H1 (cell line): ENCODE results near the gene GIMAP2. TPM values are rescaled to one million over a fixed set of nuclear protein-coding genes. Genes with fewer than 3 reads are reported as not detected.

ENCODE experiments used
- CTCF ChIA-PET: fragments of 300-600 bp; sonication (Branson Sonifier 250); formaldehyde crosslinking; loops from one replicate; lab custom pipeline; 2021; ENCODE audit not compliant: partially characterized antibody; lab: Charles Lee
- POLR2A ChIA-PET: fragments of 300-600 bp; sonication (Branson Sonifier 250); formaldehyde crosslinking; loops from one replicate; lab custom pipeline; 2021; ENCODE audit warnings: inconsistent platforms; ENCODE audit not compliant: partially characterized antibody; lab: Charles Lee
- DNase-seq, 2 experiments: peaks; one replicate each; pipeline versions ENCODE4 v3.0.0 to v3.0.0-alpha.2; 2010 to 2022; ENCODE audit warnings: low spot score in 2 of 2, low read depth in 1 of 2, mixed read lengths in 1 of 2
- FAIRE-seq: peaks from 2 replicates; lab custom pipeline; 2011; peaks lifted over from hg19 to GRCh38; lab: Jason Lieb, UNC
- H2AFZ ChIP-seq: 2 replicates; pipeline ENCODE4 v1.8.1; 2012; ENCODE audit warnings: low read length, inconsistent platforms
- H2AK5ac ChIP-seq: 2 replicates; pipeline ENCODE4 v1.6.1; 2013; ENCODE audit warnings: low read depth, low read length
- H2BK120ac ChIP-seq: replicated peaks from 2 replicates; pipeline ENCODE3; 2013; ENCODE audit warnings: low read depth, low read length, inconsistent platforms
- H2BK12ac ChIP-seq: 2 replicates; pipeline ENCODE4 v1.6.1; 2013; ENCODE audit warnings: low read depth, low read length
- H2BK15ac ChIP-seq: 2 replicates; pipeline ENCODE4 v1.6.1; 2013; ENCODE audit warnings: low read length
- H2BK20ac ChIP-seq: 2 replicates; pipeline ENCODE4 v1.6.1; 2013; ENCODE audit warnings: low read length
- H2BK5ac ChIP-seq: 2 replicates; pipeline ENCODE4 v1.6.1; 2013; ENCODE audit warnings: low read depth, low read length
- H3K14ac ChIP-seq: 2 replicates; pipeline ENCODE4 v1.6.1; 2013; ENCODE audit warnings: inconsistent platforms; ENCODE audit not compliant: insufficient read length
- H3K18ac ChIP-seq: 2 replicates; pipeline ENCODE4 v1.6.1; 2013; ENCODE audit warnings: low read length; ENCODE audit errors: extremely low read depth
- H3K23ac ChIP-seq: 2 replicates; pipeline ENCODE4 v1.6.1; 2013; ENCODE audit warnings: inconsistent platforms; ENCODE audit not compliant: insufficient read length
- H3K23me2 ChIP-seq: 2 replicates; pipeline ENCODE4 v1.6.1; 2013; ENCODE audit warnings: low read depth, low read length
- H3K27ac ChIP-seq: 2 replicates; pipeline ENCODE4 v1.6.1; 2011; ENCODE audit warnings: low read depth, low read length, inconsistent platforms
- H3K27me3 ChIP-seq, 4 experiments: replicated peaks in 1 of 4; 1 replicate in 1 of 4; 2 replicates in 3 of 4; pipeline versions ENCODE4 v1.6.1 to v1.8.1; 2011 to 2013; ENCODE audit warnings: low read length in 3 of 4, mild to moderate bottlenecking in 3 of 4, inconsistent platforms in 2 of 4, mixed read lengths in 2 of 4, moderate library complexity in 1 of 4; ENCODE audit not compliant: control insufficient read depth in 3 of 4, insufficient read depth in 3 of 4; ENCODE audit errors: extremely low read depth in 1 of 4
- H3K36me3 ChIP-seq, 4 experiments: 2 replicates each; pipeline versions ENCODE4 v1.6.1 to v1.8.1; 2011 to 2013; ENCODE audit warnings: mild to moderate bottlenecking in 4 of 4, low read length in 3 of 4, moderate library complexity in 2 of 4, control low read depth in 1 of 4, inconsistent platforms in 1 of 4; ENCODE audit not compliant: insufficient read depth in 4 of 4, control insufficient read depth in 2 of 4
- H3K4ac ChIP-seq: replicated peaks from 2 replicates; pipeline ENCODE3; 2013; ENCODE audit warnings: low read length, low read depth, mixed read lengths, inconsistent platforms; ENCODE audit not compliant: insufficient read length
- H3K4me1 ChIP-seq, 4 experiments: replicated peaks in 1 of 4; 1 replicate in 1 of 4; 2 replicates in 3 of 4; pipeline versions ENCODE4 v1.6.1 to v1.8.1; 2011 to 2013; ENCODE audit warnings: low read length in 3 of 4, inconsistent platforms in 2 of 4, mixed read lengths in 1 of 4; ENCODE audit not compliant: insufficient read depth in 4 of 4, control insufficient read depth in 3 of 4
- H3K4me2 ChIP-seq, 2 experiments: 2 replicates each; pipeline versions ENCODE4 v1.6.1 to v1.8.1; 2011 to 2013; ENCODE audit warnings: low read depth in 2 of 2, low read length in 2 of 2, control low read depth in 1 of 2, inconsistent platforms in 1 of 2, mild to moderate bottlenecking in 1 of 2; ENCODE audit not compliant: insufficient read depth in 1 of 2
- H3K4me3 ChIP-seq, 4 experiments: fragments of 200-600, 300-600 bp in 1 of 4; sonication (generic), shearing (Covaris generic), sonication (Bioruptor Twin) in 1 of 4; 2 replicates each; pipeline versions ENCODE4 v1.5.1 to v1.8.1; 2011 to 2016; ENCODE audit warnings: low read length in 4 of 4, low read depth in 3 of 4, control low read depth in 2 of 4, inconsistent platforms in 2 of 4, mild to moderate bottlenecking in 2 of 4, mixed read lengths in 1 of 4, moderate library complexity in 1 of 4; ENCODE audit not compliant: insufficient read depth in 2 of 4; ENCODE audit errors: extremely low read depth in 1 of 4
- H3K56ac ChIP-seq: replicated peaks from 2 replicates; pipeline ENCODE3; 2013; ENCODE audit warnings: low read depth, mild to moderate bottlenecking, mixed read lengths, low read length, inconsistent platforms; ENCODE audit not compliant: insufficient read length
- H3K79me1 ChIP-seq: 2 replicates; pipeline ENCODE4 v1.6.1; 2013; ENCODE audit warnings: low read depth, low read length, control low read depth
- H3K79me2 ChIP-seq, 2 experiments: 2 replicates each; pipeline versions ENCODE4 v1.6.1 to v1.8.1; 2012 to 2013; ENCODE audit warnings: low read length in 2 of 2, mild to moderate bottlenecking in 2 of 2, inconsistent platforms in 1 of 2; ENCODE audit not compliant: insufficient read depth in 2 of 2, control insufficient read depth in 1 of 2
- H3K9ac ChIP-seq, 4 experiments: replicated peaks in 1 of 4; 1 replicate in 1 of 4; 2 replicates in 3 of 4; pipeline versions ENCODE4 v1.6.1 to v1.8.1; 2011 to 2013; ENCODE audit warnings: low read depth in 3 of 4, low read length in 3 of 4, control low read depth in 2 of 4, mild to moderate bottlenecking in 2 of 4, moderate library complexity in 2 of 4, inconsistent platforms in 1 of 4; ENCODE audit errors: extremely low read depth in 1 of 4
- H3K9me3 ChIP-seq, 2 experiments: 2 replicates each; pipeline versions ENCODE4 v1.6.1 to v1.8.1; 2012 to 2013; ENCODE audit warnings: mild to moderate bottlenecking in 2 of 2, moderate library complexity in 2 of 2, control low read depth in 1 of 2, inconsistent platforms in 1 of 2, low read depth in 1 of 2, low read length in 1 of 2, mixed read lengths in 1 of 2; ENCODE audit not compliant: insufficient read depth in 2 of 2
- H4K20me1 ChIP-seq, 2 experiments: replicated peaks in 1 of 2; 2 replicates each; pipeline versions ENCODE3 to v1.8.1; 2011 to 2013; ENCODE audit warnings: inconsistent platforms in 2 of 2, low read length in 2 of 2, mild to moderate bottlenecking in 1 of 2; ENCODE audit not compliant: insufficient read depth in 2 of 2, control insufficient read depth in 1 of 2
- H4K5ac ChIP-seq: 2 replicates; pipeline ENCODE4 v1.6.1; 2013; ENCODE audit warnings: low read length, low read depth, mixed read lengths, inconsistent platforms; ENCODE audit not compliant: insufficient read length
- H4K8ac ChIP-seq: 2 replicates; pipeline ENCODE4 v1.8.0; 2013; ENCODE audit warnings: mild to moderate bottlenecking, moderate library complexity, low read length, inconsistent platforms; ENCODE audit not compliant: insufficient read depth; ENCODE audit errors: extremely low read depth
- H4K91ac ChIP-seq: replicated peaks from 2 replicates; pipeline ENCODE3; 2013; ENCODE audit warnings: low read length, mixed read lengths, inconsistent platforms; ENCODE audit not compliant: insufficient read length
- HDAC6 ChIP-seq: IDR thresholded peaks from one replicate; pipeline ENCODE4 v1.7.1; 2012; ENCODE audit warnings: low read depth, mild to moderate bottlenecking, inconsistent platforms, low read length, moderate library complexity
- KDM1A ChIP-seq: fragments of 200-600, 300-600 bp; sonication (generic); IDR thresholded peaks from 2 replicates; pipeline ENCODE4 v1.7.1; 2016; ENCODE audit warnings: mild to moderate bottlenecking, low read length, borderline replicate concordance
- KDM5A ChIP-seq: fragments of 200-600 bp; IDR thresholded peaks from 2 replicates; pipeline ENCODE4 v1.7.1; 2012; ENCODE audit warnings: mild to moderate bottlenecking, low read length, inconsistent platforms, mixed read lengths
- MAFK ChIP-seq: IDR thresholded peaks from 2 replicates; pipeline ENCODE4 v1.6.1; 2012; ENCODE audit warnings: low read depth, mild to moderate bottlenecking, improper control_type of control experiment, low read length
- POLR2A ChIP-seq, 2 experiments: IDR thresholded peaks; 1 replicate in 1 of 2; 2 replicates in 1 of 2; pipeline ENCODE4 v1.6.1; 2011; ENCODE audit warnings: low read depth in 2 of 2, low read length in 2 of 2, mild to moderate bottlenecking in 2 of 2; ENCODE audit errors: control extremely low read depth in 1 of 2
- SRF ChIP-seq: IDR thresholded peaks from 2 replicates; pipeline ENCODE4 v1.6.1; 2011; ENCODE audit warnings: mild to moderate bottlenecking, low read depth, low read length, moderate library complexity
- SUZ12 ChIP-seq: fragments of 200-600 bp; sonication (generic); IDR thresholded peaks from 2 replicates; pipeline ENCODE4 v1.6.1; 2012; ENCODE audit warnings: mild to moderate bottlenecking, inconsistent platforms, low read length, moderate library complexity, mixed read lengths
- WGBS, 2 experiments: shearing (Covaris generic) in 1 of 2; methylation state at CpG; one replicate each; pipeline versions ENCODE4 v1.1.6 to v1.1.7; 2013 to 2015; ENCODE audit warnings: low lambda C conversion rate in 2 of 2, mixed read lengths in 2 of 2, inconsistent platforms in 1 of 2, low coverage in 1 of 2, missing lambda C conversion rate in 1 of 2; ENCODE audit not compliant: insufficient replicate concordance in 2 of 2, insufficient coverage in 1 of 2, insufficient read length in 1 of 2; ENCODE audit errors: extremely low coverage in 1 of 2, missing lambda C conversion rate in 1 of 2; 5-methylcytosine and 5-hydroxymethylcytosine counted together
- polyA plus RNA-seq, 7 experiments: library from polyadenylated mRNA; depleted of rRNA in 3 of 7; stranded (reverse) in 5 of 7; unstranded in 2 of 7; fragments of >200 nt in 5 of 7; fragments of 200-250 nt in 2 of 7; gene quantifications; 1 replicate in 5 of 7; 2 replicates in 1 of 7; 4 replicates in 1 of 7; pipeline versions ENCODE4 v1.2.1 to v1.2.3, GENCODE V29; 2011 to 2013; ENCODE audit warnings: missing spikeins in 2 of 7, mixed read lengths in 2 of 7
- total RNA-seq: library from RNA; stranded (reverse); fragmentation: NEBNext Ultra II Directional; extraction: Animal tissue kit (Norgen Biotek cat#: 25700); gene quantifications from 2 replicates; pipeline ENCODE4 v1.2.1, GENCODE V29; 2021
- TF ChIP-seq, protein P1 (sequence below): IDR thresholded peaks from 2 replicates; pipeline ENCODE4 v1.6.1; 2012; ENCODE audit warnings: inconsistent platforms
- TF ChIP-seq, protein P2 (sequence below): IDR thresholded peaks from 2 replicates; pipeline ENCODE4 v1.6.1; 2012; ENCODE audit warnings: inconsistent platforms

GIMAP2 gene
- total and polyA plus RNA-seq, 2 of the 8 experiments (the other 6 are each of a cell fraction or from before 2014, with no cell fraction given): not detected

DNA sequence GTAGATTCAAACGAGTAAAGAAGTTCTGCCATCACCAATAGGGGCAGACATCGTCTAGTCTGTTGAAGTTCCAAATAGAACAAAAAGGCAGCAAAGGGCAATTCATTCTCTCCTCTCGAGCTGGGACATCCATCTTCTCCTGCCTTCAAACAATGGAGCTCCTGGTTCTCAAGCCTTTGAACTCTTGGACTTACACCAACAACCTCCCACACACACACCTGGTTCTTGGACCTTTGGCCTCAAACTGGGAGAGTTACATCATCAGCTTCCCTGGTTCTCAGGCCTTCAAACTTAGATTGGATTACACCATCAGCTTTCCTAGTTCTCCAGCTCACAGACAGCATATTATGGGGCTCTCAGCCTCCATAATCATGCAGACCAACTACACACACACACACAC is 41.9 kb downstream of the GIMAP2 start:
- H4K8ac ChIP-seq: no peak overlapping the region
- H2BK12ac ChIP-seq: no peak overlapping the region
- no peak overlapping the region for H4K5ac ChIP-seq
- peaks cover 13 to 33% (median 25%) of the 10 kb centered on the region in 4 experiments for H3K27me3 ChIP-seq
- no peak overlapping the region for H3K4ac ChIP-seq
- H4K91ac ChIP-seq: no peak overlapping the region
- CTCF ChIA-PET: interaction anchor here (0.7 to 0.8 kb wide), 3 partner anchors 16 to 283 kb away, joined by 3 to 4 read pairs (median 3); no protein-coding TSS in a partner anchor
- DNase-seq (no peak), FAIRE-seq (no peak)
- no peak overlapping the region for H3K23ac ChIP-seq
- H3K18ac ChIP-seq: no peak overlapping the region
- H2BK20ac ChIP-seq: no peak overlapping the region
- no peak overlapping the region for H3K9ac ChIP-seq
- no peak overlapping the region for H2BK5ac ChIP-seq
- WGBS, 2 experiments: 85% methylated on average over 3 of the region's 3 CpGs; no CpG with 5 or more reads in 1 of the 2 experiments
- no peak overlapping the region for H3K27ac ChIP-seq
- H2AK5ac ChIP-seq: no peak overlapping the region
- no peak overlapping the region for H3K4me2 ChIP-seq
- no peak overlapping the region for H3K14ac ChIP-seq
- no peaks in the 10 kb centered on the region for H3K36me3 ChIP-seq
- H2AFZ ChIP-seq: no peak overlapping the region
- H2BK15ac ChIP-seq: no peak overlapping the region
- H3K9me3 ChIP-seq: peaks cover 8% of the 10 kb centered on the region in 2 experiments; a peak in 2 of 4 replicates
- no peak overlapping the region for H3K4me3 ChIP-seq
- no peak overlapping the region for H2BK120ac ChIP-seq
- no peaks in the 10 kb centered on the region for H3K79me1 ChIP-seq
- no peaks in the 10 kb centered on the region for H3K23me2 ChIP-seq
- no peaks in the 10 kb centered on the region for H3K79me2 ChIP-seq
- no peaks in the 10 kb centered on the region for H4K20me1 ChIP-seq
- POLR2A ChIA-PET: no interaction called here
- no peak overlapping the region for H3K56ac ChIP-seq
- H3K4me1 ChIP-seq: no peaks in the 10 kb centered on the region
- TF ChIP-seq KDM1A (no peak), KDM5A (no peak), MAFK (no peak), POLR2A (IDR thresholded peaks at IDR 0.05; ENCODE audit: control extremely low read depth in 1 of 2, low read depth in 2 of 2, low read length in 2 of 2) (no peak), SRF (no peak), SUZ12 (no peak), HDAC6 (no peak)
- TF ChIP-seq, protein P1, sequence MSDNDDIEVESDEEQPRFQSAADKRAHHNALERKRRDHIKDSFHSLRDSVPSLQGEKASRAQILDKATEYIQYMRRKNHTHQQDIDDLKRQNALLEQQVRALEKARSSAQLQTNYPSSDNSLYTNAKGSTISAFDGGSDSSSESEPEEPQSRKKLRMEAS: no peak
- TF ChIP-seq, protein P2, sequence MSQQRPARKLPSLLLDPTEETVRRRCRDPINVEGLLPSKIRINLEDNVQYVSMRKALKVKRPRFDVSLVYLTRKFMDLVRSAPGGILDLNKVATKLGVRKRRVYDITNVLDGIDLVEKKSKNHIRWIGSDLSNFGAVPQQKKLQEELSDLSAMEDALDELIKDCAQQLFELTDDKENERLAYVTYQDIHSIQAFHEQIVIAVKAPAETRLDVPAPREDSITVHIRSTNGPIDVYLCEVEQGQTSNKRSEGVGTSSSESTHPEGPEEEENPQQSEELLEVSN: no peak
